Parathyroid adenoma (tissue), 2 donors: ENCODE results near the gene RGS6.

Source experiments
- H2AFZ ChIP-seq: fragments of 300-600 bp; sonication (generic); one replicate; pipeline ENCODE4 v1.7.0; 2017; ENCODE audit warnings: antibody characterized with exemption, mild to moderate bottlenecking
- H3K27ac ChIP-seq: fragments of 300-600 bp; sonication (generic); one replicate; pipeline ENCODE4 v1.7.0; 2017
- H3K27me3 ChIP-seq: fragments of 300-600 bp; sonication (generic); one replicate; pipeline ENCODE4 v1.7.0; 2017; ENCODE audit warnings: low read length; ENCODE audit not compliant: control insufficient read depth, insufficient read depth
- H3K36me3 ChIP-seq: fragments of 300-600 bp; sonication (generic); one replicate; pipeline ENCODE4 v1.7.0; 2017; ENCODE audit warnings: low read length; ENCODE audit not compliant: control insufficient read depth, insufficient read depth
- H3K4me1 ChIP-seq: fragments of 300-600 bp; sonication (generic); one replicate; pipeline ENCODE4 v1.7.0; 2017; ENCODE audit warnings: control low read depth
- H3K4me2 ChIP-seq: fragments of 300-600 bp; sonication (generic); one replicate; pipeline ENCODE4 v1.7.0; 2017; ENCODE audit warnings: low read length
- H3K4me3 ChIP-seq: fragments of 300-600 bp; sonication (generic); one replicate; pipeline ENCODE4 v1.7.0; 2017; ENCODE audit warnings: low read depth, low read length
- H3K79me2 ChIP-seq: fragments of 300-600 bp; sonication (generic); one replicate; pipeline ENCODE4 v1.7.0; 2017; ENCODE audit warnings: control low read depth
- H3K9ac ChIP-seq: fragments of 300-600 bp; sonication (generic); one replicate; pipeline ENCODE4 v1.7.0; 2017; ENCODE audit warnings: mild to moderate bottlenecking
- H3K9me3 ChIP-seq: fragments of 300-600 bp; sonication (generic); one replicate; pipeline ENCODE4 v1.7.0; 2017; ENCODE audit warnings: low read length; ENCODE audit not compliant: control insufficient read depth
- TF ChIP-seq, protein P1 (sequence below): fragments of 300-600 bp; sonication (generic); IDR thresholded peaks from one replicate; pipeline ENCODE4 v1.7.0; 2017; ENCODE audit warnings: antibody characterized with exemption, mild to moderate bottlenecking
- donor health status: primary hyperparathyroidism.

RGS6 gene

DNA sequence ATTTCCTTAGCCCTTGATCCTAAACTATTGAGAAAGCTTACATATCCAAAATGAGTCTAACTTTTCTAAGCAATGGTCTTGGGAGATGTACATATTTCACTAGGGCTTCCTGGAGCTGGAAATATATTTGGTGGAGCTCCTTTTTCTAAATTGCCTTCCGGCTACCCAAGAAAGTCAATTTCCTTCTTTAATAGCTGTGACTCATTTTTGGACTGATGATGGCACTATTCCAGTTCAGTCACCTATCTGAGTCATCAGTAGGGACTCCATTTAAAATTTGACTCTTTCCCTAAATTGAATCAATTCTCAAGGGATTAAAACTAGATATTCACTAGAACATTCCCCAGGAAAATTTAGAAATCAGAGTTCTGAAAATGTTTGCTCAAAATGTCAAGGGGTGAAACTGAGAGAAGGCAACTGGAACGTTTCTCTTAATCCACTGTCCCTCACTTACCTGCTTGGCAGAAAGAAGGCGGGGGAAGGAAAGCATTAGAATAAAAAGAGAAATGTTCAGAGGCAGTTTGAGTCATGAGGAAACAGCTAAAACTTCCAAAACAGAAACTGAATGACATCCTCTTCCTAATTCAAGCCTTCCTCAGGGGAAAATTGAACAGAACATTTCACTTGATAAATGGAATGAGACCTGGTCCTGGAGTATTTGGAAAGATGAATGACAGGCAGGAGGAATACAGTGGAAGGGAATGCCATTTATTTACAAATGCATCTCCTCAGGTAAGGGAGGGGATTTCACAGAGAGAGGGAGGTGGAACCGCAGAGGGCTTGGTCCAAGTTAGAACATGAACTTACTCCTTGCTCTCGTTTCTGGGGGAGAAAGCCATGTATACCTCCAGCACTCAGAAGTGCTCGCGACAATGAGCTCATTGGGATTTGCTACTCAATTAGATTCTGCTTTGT lies 91.2 kb downstream of the RGS6 start:
- Histone ChIP-seq H3K9me3 (no peaks in the 10 kb centered on the region), H3K79me2 (no peaks in the 10 kb centered on the region), H3K4me3 (no peak overlapping the region), H3K4me1 (no peaks in the 10 kb centered on the region), H3K27ac (no peak overlapping the region), H3K4me2 (no peak overlapping the region), H3K36me3 (no peaks in the 10 kb centered on the region), H2AFZ (no peak overlapping the region), H3K27me3 (no peaks in the 10 kb centered on the region), H3K9ac (no peak overlapping the region)
- TF ChIP-seq, protein P1, sequence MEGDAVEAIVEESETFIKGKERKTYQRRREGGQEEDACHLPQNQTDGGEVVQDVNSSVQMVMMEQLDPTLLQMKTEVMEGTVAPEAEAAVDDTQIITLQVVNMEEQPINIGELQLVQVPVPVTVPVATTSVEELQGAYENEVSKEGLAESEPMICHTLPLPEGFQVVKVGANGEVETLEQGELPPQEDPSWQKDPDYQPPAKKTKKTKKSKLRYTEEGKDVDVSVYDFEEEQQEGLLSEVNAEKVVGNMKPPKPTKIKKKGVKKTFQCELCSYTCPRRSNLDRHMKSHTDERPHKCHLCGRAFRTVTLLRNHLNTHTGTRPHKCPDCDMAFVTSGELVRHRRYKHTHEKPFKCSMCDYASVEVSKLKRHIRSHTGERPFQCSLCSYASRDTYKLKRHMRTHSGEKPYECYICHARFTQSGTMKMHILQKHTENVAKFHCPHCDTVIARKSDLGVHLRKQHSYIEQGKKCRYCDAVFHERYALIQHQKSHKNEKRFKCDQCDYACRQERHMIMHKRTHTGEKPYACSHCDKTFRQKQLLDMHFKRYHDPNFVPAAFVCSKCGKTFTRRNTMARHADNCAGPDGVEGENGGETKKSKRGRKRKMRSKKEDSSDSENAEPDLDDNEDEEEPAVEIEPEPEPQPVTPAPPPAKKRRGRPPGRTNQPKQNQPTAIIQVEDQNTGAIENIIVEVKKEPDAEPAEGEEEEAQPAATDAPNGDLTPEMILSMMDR = no peak

DNA sequence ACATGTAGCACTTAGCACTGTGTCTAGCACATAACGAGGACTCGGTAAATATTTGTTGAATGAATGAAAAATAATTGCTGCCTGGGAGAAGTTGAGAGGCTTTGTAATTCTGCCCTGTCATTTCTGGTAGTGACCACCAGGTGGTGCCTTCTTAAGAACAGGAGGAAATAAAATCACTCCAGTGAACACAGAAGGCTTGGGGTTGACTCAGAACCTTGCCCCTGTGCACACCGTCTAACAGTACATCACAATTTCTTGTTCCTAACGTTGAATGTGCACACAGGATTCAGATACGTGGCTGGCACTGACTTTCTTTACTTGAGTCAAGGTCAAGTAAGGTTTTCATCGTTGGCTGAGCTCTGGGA lies 91.8 kb downstream of the RGS6 start:
- no peak overlapping the region for H3K27ac ChIP-seq
- TF ChIP-seq, protein P1 = peak; percentile 42
- H3K9ac ChIP-seq = no peak overlapping the region
- no peaks in the 10 kb centered on the region for H3K36me3 ChIP-seq
- H3K27me3 ChIP-seq = no peaks in the 10 kb centered on the region
- no peak overlapping the region for H3K4me2 ChIP-seq
- H3K79me2 ChIP-seq = no peaks in the 10 kb centered on the region
- H2AFZ ChIP-seq = no peak overlapping the region
- H3K4me3 ChIP-seq = no peak overlapping the region
- no peaks in the 10 kb centered on the region for H3K9me3 ChIP-seq
- no peaks in the 10 kb centered on the region for H3K4me1 ChIP-seq

DNA sequence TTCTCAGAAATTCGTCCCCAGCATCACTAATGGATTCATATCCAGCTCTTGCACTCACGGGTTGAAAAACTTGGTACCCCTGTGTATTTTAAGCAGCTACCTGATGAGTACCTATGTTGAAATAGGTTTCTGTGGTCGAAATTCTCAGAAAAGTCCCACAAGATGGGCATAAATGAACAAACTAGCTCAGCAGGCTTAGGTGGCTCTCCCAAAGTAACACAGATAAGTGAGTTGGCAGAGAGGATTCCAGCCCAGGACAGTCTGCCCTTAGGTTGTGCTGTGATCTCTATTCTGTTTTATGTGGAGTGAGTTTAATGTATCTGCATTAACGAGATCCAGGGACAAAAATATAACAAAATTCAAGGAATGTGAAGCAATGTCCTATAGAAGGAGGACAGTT lies 92.3 kb downstream of the RGS6 start:
- H3K9ac ChIP-seq = no peak overlapping the region
- TF ChIP-seq, protein P1 = no peak
- H3K36me3 ChIP-seq = no peaks in the 10 kb centered on the region
- no peaks in the 10 kb centered on the region for H3K27me3 ChIP-seq
- no peaks in the 10 kb centered on the region for H3K9me3 ChIP-seq
- no peak overlapping the region for H3K4me3 ChIP-seq
- H2AFZ ChIP-seq = no peak overlapping the region
- H3K27ac ChIP-seq = no peak overlapping the region
- no peaks in the 10 kb centered on the region for H3K4me1 ChIP-seq
- H3K79me2 ChIP-seq = no peaks in the 10 kb centered on the region
- no peak overlapping the region for H3K4me2 ChIP-seq

DNA sequence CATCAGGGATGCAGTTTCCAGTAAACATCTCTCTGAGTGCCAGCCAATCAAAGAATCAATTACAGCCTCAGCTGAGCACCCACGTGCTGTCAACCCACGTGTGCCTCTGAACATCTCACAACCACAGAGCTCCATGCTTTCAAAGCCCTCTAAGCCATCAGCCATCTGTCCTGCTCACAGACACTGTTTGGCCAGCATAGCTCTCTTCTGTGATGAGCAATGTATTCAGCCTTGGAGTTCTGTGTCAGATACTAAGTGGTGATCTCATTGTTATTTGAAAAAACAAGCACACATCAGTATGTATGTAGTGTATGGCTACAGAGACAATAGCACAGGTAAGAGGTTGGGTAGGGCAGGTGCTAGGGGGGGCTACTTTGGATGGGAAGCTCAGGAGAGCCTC lies 94.3 kb downstream of the RGS6 start:
- Histone ChIP-seq H3K36me3 (no peaks in the 10 kb centered on the region), H3K79me2 (no peaks in the 10 kb centered on the region), H3K27me3 (no peaks in the 10 kb centered on the region), H3K9me3 (no peaks in the 10 kb centered on the region), H3K27ac (no peak overlapping the region), H3K4me1 (no peaks in the 10 kb centered on the region), H2AFZ (no peak overlapping the region), H3K4me2 (no peak overlapping the region), H3K4me3 (no peak overlapping the region), H3K9ac (no peak overlapping the region)
- TF ChIP-seq, protein P1 = no peak

DNA sequence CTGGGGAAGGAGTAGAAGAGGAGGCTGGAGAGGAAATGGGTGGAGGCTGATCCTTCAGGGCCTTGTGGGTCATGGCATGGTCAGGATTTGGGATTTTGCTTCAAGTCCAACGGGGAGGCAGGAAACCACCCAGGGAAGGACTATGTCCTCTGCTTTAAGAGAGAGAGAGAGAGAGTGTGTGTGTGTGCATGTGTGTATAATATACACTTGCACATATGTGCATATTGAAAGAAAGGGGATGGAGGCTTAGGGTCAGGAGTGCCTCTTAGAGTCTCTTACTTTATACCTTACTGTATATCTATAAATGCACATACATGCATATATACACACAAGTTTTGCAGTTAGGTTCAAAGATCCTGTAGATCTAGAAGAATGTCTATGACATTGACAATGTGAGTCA lies 94.8 kb downstream of the RGS6 start:
- TF ChIP-seq, protein P1 = no peak
- no peaks in the 10 kb centered on the region for H3K79me2 ChIP-seq
- no peaks in the 10 kb centered on the region for H3K9me3 ChIP-seq
- no peaks in the 10 kb centered on the region for H3K27me3 ChIP-seq
- no peak overlapping the region for H3K4me2 ChIP-seq
- H3K4me1 ChIP-seq = no peaks in the 10 kb centered on the region
- H3K4me3 ChIP-seq = no peak overlapping the region
- H3K9ac ChIP-seq = no peak overlapping the region
- no peak overlapping the region for H3K27ac ChIP-seq
- no peak overlapping the region for H2AFZ ChIP-seq
- H3K36me3 ChIP-seq = no peaks in the 10 kb centered on the region
